ENCODE results near the gene SMAD4. TPM values are rescaled to one million over a fixed set of nuclear protein-coding genes. Genes with fewer than 3 reads are reported as not detected.

SMAD4 gene
- total RNA-seq, 6 donors from 2014 or later: 94.7 to 140 (median 107) TPM

DNA sequence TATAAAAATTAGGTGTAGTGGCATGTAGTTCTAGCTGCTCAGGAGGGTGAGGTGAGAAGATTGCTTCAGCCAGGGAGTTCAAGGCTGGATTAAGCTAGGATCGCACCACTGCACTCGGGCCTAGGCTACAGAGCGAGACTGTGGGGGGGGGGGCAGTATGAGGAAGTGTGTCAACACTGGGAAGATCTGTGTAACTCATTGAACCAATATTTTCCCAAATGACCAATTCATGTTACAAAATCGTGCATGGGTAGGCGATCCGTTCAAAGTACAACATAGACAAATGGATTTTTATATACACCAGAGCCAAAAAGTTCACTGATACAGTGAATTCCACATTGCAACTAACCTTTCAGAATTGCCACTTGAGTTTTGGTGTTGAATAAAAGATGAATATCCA, 8.1 kb downstream of the SMAD4 start:
- peaks cover 47 to 86% (median 83%) of the 10 kb centered on the region in 4 donors for H3K4me1 ChIP-seq
- ATAC-seq (ENCODE audit: low FRiP score in 2 of 2): peak in 1 of 2 donors; percentile 50
- H3K9me3 ChIP-seq: no peaks in the 10 kb centered on the region
- H3K27ac ChIP-seq: no peak overlapping the region
- H3K36me3 ChIP-seq: peaks cover 0 to 8% (median 2%) of the 10 kb centered on the region in 4 donors
- H3K4me3 ChIP-seq: no peak overlapping the region
- H3K27me3 ChIP-seq: no peaks in the 10 kb centered on the region
- TF ChIP-seq, protein P1, sequence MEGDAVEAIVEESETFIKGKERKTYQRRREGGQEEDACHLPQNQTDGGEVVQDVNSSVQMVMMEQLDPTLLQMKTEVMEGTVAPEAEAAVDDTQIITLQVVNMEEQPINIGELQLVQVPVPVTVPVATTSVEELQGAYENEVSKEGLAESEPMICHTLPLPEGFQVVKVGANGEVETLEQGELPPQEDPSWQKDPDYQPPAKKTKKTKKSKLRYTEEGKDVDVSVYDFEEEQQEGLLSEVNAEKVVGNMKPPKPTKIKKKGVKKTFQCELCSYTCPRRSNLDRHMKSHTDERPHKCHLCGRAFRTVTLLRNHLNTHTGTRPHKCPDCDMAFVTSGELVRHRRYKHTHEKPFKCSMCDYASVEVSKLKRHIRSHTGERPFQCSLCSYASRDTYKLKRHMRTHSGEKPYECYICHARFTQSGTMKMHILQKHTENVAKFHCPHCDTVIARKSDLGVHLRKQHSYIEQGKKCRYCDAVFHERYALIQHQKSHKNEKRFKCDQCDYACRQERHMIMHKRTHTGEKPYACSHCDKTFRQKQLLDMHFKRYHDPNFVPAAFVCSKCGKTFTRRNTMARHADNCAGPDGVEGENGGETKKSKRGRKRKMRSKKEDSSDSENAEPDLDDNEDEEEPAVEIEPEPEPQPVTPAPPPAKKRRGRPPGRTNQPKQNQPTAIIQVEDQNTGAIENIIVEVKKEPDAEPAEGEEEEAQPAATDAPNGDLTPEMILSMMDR (IDR thresholded peaks at IDR 0.05): no peak
- TF ChIP-seq POLR2A (IDR thresholded peaks at IDR 0.05): no peak
- TF ChIP-seq POLR2AphosphoS5 (IDR thresholded peaks at IDR 0.05): no peak
- no peak for TF ChIP-seq EP300 (IDR thresholded peaks at IDR 0.05)
- WGBS, 2 donors: 75 to 76% methylated on average over 6 of the region's 6 CpGs
- DNase-seq: no peak

DNA sequence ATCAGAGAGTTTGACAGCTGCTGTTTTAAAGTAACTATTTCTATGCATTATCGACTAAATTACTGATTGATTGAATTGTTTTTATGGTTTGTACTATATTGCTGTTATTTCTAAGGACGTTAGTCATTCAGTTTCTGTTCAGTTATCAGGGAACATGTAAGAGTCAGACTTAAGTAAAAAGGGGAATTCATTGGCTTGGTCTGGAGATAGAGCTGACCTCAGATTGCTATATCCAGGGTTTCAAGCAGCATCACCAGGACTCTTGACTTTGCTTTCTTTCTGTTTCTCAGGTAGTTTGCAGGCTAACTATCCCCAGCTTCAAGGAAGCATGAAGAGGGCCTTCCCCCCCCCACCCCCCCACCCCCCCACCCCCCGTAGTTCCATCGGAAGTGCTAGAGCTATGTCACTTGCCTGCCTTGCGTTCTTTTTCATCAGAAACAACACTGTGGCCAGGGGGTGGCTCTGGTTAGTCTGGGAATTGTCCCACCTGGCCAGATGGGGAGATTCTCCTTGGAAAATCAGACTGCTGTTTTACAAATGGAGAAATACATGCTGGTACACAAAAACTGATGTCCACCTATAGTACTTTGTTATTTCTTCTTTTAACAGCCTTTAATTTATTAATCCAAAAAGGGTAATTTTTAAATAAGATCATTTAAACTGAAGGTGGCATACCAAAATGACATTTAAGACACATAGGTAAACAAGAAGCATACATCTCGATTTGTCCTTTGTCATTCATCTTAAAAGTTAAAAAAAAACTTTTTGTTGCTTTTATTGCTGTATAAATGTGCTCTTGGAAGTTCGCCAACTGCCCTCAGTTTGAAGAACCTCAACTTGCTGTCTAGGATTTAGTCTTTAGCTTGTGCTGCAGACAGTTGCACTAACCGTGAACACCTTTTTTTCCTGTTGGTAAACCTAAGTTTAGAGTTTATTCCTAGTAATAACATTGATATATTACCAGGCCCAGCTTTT, 9.4 kb downstream of the SMAD4 start:
- 43 to 45% methylated on average over 7 to 8 of the region's 8 CpGs for WGBS, 2 donors
- no peak overlapping the region for H3K4me3 ChIP-seq
- TF ChIP-seq POLR2A (IDR thresholded peaks at IDR 0.05): no peak
- TF ChIP-seq, protein P1 (IDR thresholded peaks at IDR 0.05): no peak
- TF ChIP-seq POLR2AphosphoS5 (IDR thresholded peaks at IDR 0.05): no peak
- TF ChIP-seq EP300 (IDR thresholded peaks at IDR 0.05): no peak
- H3K9me3 ChIP-seq: no peaks in the 10 kb centered on the region
- H3K27ac ChIP-seq: no peak overlapping the region
- H3K27me3 ChIP-seq: no peaks in the 10 kb centered on the region
- DNase-seq (no peak), ATAC-seq (ENCODE audit: low FRiP score in 2 of 2) (peak in 1 of 2 donors; percentile 45)
- H3K36me3 ChIP-seq: peaks cover 0 to 3% (median under 1%) of the 10 kb centered on the region in 4 donors
- peaks cover 57 to 92% (median 75%) of the 10 kb centered on the region in 4 donors for H3K4me1 ChIP-seq

DNA sequence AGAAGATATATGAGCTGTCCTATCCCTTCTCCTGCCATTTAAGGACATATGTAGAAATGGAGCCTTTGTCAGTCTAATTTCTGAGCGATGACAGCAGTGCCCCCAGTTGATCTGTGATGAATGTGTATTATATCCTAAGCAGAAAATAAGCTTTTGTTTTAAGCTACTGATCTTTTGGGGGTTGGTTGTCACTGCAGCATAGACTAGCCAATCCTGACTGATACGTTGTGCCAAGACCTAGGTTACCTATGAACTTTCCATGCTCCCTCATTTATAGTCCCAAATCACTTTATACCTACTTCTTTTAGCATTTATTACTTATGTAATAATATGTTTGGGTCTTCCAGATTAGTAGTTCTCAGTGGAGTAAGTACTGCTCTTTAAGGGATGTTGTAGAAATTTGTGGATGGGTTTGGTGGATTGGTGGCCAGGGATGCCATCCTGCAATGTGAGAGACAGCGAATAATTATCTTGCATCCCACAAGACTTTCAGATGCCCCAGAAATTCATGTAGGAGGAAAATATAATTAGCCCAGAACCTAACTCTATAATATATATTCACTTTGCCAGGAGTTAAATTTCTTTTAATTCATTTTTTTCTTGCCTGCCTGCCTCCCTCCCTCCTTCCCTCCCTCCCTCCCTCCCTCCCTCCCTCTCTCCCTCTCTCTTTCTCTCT, 11.8 kb downstream of the SMAD4 start:
- 94 to 99% methylated on average over 3 of the region's 3 CpGs for WGBS, 2 donors
- H3K4me3 ChIP-seq: no peak overlapping the region
- H3K27ac ChIP-seq: no peak overlapping the region
- H3K36me3 ChIP-seq: no peaks in the 10 kb centered on the region
- H3K27me3 ChIP-seq: no peaks in the 10 kb centered on the region
- peaks cover 59 to 93% (median 73%) of the 10 kb centered on the region in 4 donors for H3K4me1 ChIP-seq
- DNase-seq (no peak), ATAC-seq (ENCODE audit: low FRiP score in 2 of 2) (no peak)
- H3K9me3 ChIP-seq: no peaks in the 10 kb centered on the region
- TF ChIP-seq EP300 (IDR thresholded peaks at IDR 0.05): no peak
- no peak for TF ChIP-seq POLR2A (IDR thresholded peaks at IDR 0.05)
- TF ChIP-seq POLR2AphosphoS5 (IDR thresholded peaks at IDR 0.05): no peak
- TF ChIP-seq, protein P1 (IDR thresholded peaks at IDR 0.05): no peak

DNA sequence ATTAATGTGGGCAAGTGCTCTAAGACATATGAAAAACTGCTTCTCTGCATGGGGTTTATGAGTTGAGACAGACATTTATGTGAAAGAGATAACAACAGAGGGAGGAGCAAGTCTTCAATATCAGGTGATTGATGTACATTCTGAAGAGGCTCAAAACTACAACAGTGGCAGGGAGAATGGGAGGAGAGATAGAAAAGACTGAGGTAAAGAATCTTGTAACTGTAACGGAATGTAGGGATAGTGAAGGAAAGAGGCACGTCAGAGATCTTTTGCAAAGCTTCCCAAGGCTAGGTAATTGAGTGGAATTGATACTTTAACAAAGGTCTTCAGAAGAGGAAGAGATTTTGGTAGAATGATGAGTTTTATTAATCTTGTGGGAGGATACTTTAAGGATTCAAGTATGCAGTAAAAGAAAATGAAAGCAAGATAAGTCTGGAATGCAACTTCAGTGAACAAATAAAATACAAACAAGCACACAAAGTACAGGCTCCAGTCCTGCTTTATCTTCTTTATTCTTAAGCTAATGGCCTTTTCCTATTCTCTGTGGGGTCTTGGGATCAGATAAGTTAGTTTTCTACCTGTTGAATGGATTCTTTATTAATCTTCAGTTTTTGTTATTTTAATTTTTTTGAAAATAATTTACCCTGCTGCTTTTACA, 15.0 kb downstream of the SMAD4 start:
- ATAC-seq (ENCODE audit: low FRiP score in 2 of 2): no peak
- peaks cover 0 to 28% (median 13%) of the 10 kb centered on the region in 4 donors for H3K36me3 ChIP-seq
- peaks cover 39 to 63% (median 46%) of the 10 kb centered on the region in 4 donors for H3K4me1 ChIP-seq
- H3K27ac ChIP-seq: peak overlapping the region in 2 of 4 donors; percentile 11 to 19
- TF ChIP-seq POLR2AphosphoS5 (IDR thresholded peaks at IDR 0.05) (no peak), EP300 (IDR thresholded peaks at IDR 0.05) (no peak), POLR2A (IDR thresholded peaks at IDR 0.05) (no peak)
- TF ChIP-seq, protein P1 (IDR thresholded peaks at IDR 0.05): no peak
- 42 to 55% methylated on average over 2 of the region's 2 CpGs for WGBS, 2 donors
- H3K9me3 ChIP-seq: no peaks in the 10 kb centered on the region
- H3K27me3 ChIP-seq: no peaks in the 10 kb centered on the region
- DNase-seq: no peak
- H3K4me3 ChIP-seq: no peak overlapping the region
